Glutamatergic neuron (in vitro differentiated cells): ENCODE results near the gene RAPGEF1. TPM values are rescaled to one million over a fixed set of nuclear protein-coding genes. Genes with fewer than 3 reads are reported as not detected.
A peak's percentile ranks its signal among the peaks of the same experiment; 100 is the strongest.

Experiments
- DNase-seq: peaks from one replicate; pipeline ENCODE4 v3.0.0; 2022
- H3K27ac Mint-ChIP-seq: one replicate; pipeline ENCODE4 v1.8.0; 2020; ENCODE audit warnings: mild to moderate bottlenecking, mixed read lengths, inconsistent platforms; ENCODE audit not compliant: unreplicated experiment
- H3K27me3 Mint-ChIP-seq: one replicate; pipeline ENCODE4 v1.8.0; 2020; ENCODE audit warnings: mild to moderate bottlenecking, moderate library complexity, mixed read lengths, inconsistent platforms; ENCODE audit not compliant: unreplicated experiment
- H3K36me3 Mint-ChIP-seq: one replicate; pipeline ENCODE4 v1.8.0; 2020; ENCODE audit warnings: mild to moderate bottlenecking, mixed read lengths, inconsistent platforms; ENCODE audit not compliant: unreplicated experiment
- H3K4me1 Mint-ChIP-seq: one replicate; pipeline ENCODE4 v1.8.0; 2020; ENCODE audit warnings: mild to moderate bottlenecking, low read depth, mixed read lengths, inconsistent platforms; ENCODE audit not compliant: unreplicated experiment
- H3K4me3 Mint-ChIP-seq: one replicate; pipeline ENCODE4 v1.8.0; 2020; ENCODE audit warnings: mild to moderate bottlenecking, mixed read lengths, inconsistent platforms; ENCODE audit not compliant: unreplicated experiment
- H3K9me3 Mint-ChIP-seq: one replicate; pipeline ENCODE4 v1.8.0; 2020; ENCODE audit warnings: mild to moderate bottlenecking, moderate library complexity, mixed read lengths, inconsistent platforms; ENCODE audit not compliant: unreplicated experiment
- CTCF ChIP-seq: fragments of 200-600 bp; sonication (generic); IDR thresholded peaks from one replicate; pipeline ENCODE4 v1.5.0; 2021; ENCODE audit not compliant: partially characterized antibody, unreplicated experiment
- total RNA-seq: library from RNA; stranded (reverse); fragmentation: NEBNext Ultra II Directional; extraction: Animal tissue kit (Norgen Biotek cat#: 25700); gene quantifications from one replicate; pipeline ENCODE4 v1.2.1, GENCODE V29; 2021; ENCODE audit not compliant: unreplicated experiment

Gene RAPGEF1
- total RNA-seq, 1 donor from 2014 or later = 319 TPM

- Mint-ChIP-seq H3K4me1 (peaks cover 67% of the 10 kb centered on the region), H3K9me3 (peaks cover 9% of the 10 kb centered on the region), H3K36me3 (no peaks in the 10 kb centered on the region), H3K27ac (peak overlapping the region; percentile 85), H3K27me3 (peaks cover 6% of the 10 kb centered on the region), H3K4me3 (peak overlapping the region; percentile 69)
- no peak for DNase-seq
- TF ChIP-seq CTCF = no peak
Measured at GRCh38 chr9:131704141-131704983, 35.5 kb downstream of the RAPGEF1 start.

- Mint-ChIP-seq H3K27ac (no peak overlapping the region), H3K4me1 (peaks cover 70% of the 10 kb centered on the region), H3K4me3 (no peak overlapping the region), H3K27me3 (peaks cover 9% of the 10 kb centered on the region), H3K36me3 (no peaks in the 10 kb centered on the region), H3K9me3 (peaks cover 10% of the 10 kb centered on the region)
- TF ChIP-seq CTCF = no peak
- no peak for DNase-seq
Measured at GRCh38 chr9:131703697-131704096, 36.2 kb downstream of the RAPGEF1 start.

GRCh38 chr9:131702911-131703310 lies 37.0 kb downstream of the RAPGEF1 start:
- H3K27me3 Mint-ChIP-seq = peaks cover 9% of the 10 kb centered on the region
- H3K36me3 Mint-ChIP-seq = no peaks in the 10 kb centered on the region
- no peak for DNase-seq
- no peak for TF ChIP-seq CTCF
- no peak overlapping the region for H3K4me3 Mint-ChIP-seq
- H3K9me3 Mint-ChIP-seq = peaks cover 10% of the 10 kb centered on the region
- peaks cover 70% of the 10 kb centered on the region for H3K4me1 Mint-ChIP-seq
- no peak overlapping the region for H3K27ac Mint-ChIP-seq

- DNase-seq = no peak
- TF ChIP-seq CTCF = no peak
- H3K36me3 Mint-ChIP-seq = no peaks in the 10 kb centered on the region
- H3K9me3 Mint-ChIP-seq = peaks cover 10% of the 10 kb centered on the region
- H3K4me3 Mint-ChIP-seq = no peak overlapping the region
- peaks cover 72% of the 10 kb centered on the region for H3K4me1 Mint-ChIP-seq
- H3K27me3 Mint-ChIP-seq = peaks cover 9% of the 10 kb centered on the region
- H3K27ac Mint-ChIP-seq = peak overlapping the region; percentile 67
Measured at GRCh38 chr9:131701789-131702337, 38.0 kb downstream of the RAPGEF1 start.

- Mint-ChIP-seq H3K27ac (no peak overlapping the region), H3K36me3 (no peaks in the 10 kb centered on the region), H3K4me1 (peaks cover 72% of the 10 kb centered on the region), H3K9me3 (peaks cover 7% of the 10 kb centered on the region), H3K27me3 (peaks cover 9% of the 10 kb centered on the region), H3K4me3 (no peak overlapping the region)
- TF ChIP-seq CTCF = no peak
- no peak for DNase-seq
Measured at GRCh38 chr9:131701436-131701781, 38.5 kb downstream of the RAPGEF1 start.
